HG03354 (cell line): ENCODE measurements around the gene INMT.

Experiments
- ATAC-seq: cut with Tn5 transposase; IDR thresholded peaks from one replicate; pipeline ENCODE4 v1.9.1; 2021; ENCODE audit warnings: mild to moderate bottlenecking; ENCODE audit not compliant: unreplicated experiment, poor library complexity, severe bottlenecking

Gene INMT

DNA sequence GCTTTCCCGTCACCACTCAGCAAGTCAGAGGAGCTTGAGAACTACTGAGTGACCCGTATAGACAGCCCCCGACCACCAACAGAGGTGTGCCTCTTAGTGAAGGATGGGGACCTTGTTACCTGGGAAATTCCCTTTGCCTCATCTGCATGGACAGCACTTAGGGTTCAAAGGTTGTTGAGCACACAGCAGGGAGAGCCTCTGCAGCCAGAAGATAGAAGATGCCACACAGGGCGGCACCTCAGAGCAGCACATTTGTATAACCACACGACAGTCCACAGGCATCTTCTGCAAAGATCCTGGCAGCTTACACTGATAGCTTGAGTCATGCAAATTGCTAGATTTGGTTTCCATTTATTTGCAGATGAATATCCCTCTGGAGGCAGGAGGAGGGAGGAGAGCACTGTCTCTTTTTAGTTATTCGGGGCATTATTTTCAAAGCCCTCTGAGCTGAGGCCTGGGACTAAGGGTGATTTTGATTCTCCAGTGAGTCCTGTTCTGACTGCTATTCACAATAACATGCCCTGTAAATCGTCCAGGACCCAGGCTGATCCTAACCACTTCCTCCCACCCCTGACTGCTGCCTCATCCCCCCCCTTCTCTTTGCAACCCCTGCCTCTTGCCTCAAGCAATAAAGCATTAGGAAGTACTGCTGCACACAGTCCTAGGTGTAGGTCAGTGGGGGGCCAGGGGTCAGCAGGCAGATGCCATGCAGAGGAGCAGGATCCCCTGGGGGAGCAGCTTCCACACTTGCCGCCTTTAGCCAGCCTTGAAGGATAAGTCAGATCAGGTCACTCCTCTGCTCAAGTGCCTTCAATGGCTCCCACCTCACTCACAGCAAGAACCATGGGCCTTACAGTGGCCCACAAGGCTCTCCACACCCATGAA is 24.6 kb upstream of the INMT start:
- ATAC-seq: peak; percentile 62

DNA sequence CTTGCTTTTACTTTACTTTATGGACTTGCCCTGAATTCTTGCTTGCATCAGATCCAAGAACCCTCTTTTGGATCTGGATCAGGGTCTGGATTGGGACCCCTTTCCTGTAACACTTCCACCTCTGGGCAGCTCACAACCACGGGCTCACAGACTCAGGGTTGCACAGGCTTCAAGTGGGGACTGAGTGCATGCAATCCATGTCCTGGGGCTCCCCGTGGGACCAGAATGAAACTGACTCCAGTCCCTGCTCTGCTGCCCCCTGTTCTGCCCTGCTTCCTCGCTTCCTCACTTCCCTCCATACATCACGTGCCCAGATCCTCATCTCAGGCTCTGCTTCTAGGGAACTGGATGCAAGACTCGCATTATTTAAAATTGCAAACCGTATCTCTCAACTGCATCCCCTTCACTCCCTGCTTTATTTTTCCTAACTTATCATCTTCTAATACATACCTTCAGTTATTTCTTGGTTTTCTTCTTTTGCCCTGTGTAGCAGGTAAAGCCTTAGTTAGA is 23.3 kb upstream of the INMT start:
- no peak for ATAC-seq

DNA sequence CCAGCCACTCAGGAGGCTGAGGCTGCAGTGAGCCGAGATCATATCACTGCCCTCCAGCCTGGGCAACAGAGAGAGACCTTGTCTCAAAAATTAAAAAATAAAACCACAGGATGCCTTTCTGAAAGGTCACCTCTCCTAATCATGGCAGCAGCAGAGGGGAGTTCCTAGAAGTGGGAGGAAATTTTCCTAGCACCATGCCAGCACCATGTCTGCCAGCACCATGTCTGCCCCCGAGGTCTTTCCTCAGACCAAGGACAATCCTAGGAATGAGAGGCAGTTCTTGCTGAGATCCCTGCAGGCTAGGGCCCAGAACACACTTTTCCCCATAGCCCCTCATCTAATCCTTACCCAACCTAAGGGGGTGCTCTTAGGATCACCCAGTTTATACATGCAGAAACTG is 22.3 kb upstream of the INMT start:
- ATAC-seq: no peak

DNA sequence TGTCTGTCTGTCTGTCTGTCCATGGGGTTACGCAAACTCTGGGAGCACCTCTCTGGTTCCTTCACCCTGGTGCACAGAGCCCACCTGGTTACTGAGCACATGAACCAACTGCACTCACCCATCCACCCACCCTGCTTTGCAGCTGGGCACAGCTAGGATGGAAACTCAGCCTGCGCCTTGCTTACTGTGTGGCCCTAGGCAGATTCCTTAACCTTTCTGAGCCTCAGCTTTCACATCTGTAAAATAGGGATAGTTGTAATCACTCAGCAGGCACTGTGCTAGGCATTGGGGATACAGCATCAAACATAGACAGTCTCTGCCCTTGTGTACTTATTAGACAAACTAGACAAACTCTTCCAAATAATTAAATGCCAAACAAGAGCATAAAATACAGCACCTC is 21.8 kb upstream of the INMT start:
- no peak for ATAC-seq

DNA sequence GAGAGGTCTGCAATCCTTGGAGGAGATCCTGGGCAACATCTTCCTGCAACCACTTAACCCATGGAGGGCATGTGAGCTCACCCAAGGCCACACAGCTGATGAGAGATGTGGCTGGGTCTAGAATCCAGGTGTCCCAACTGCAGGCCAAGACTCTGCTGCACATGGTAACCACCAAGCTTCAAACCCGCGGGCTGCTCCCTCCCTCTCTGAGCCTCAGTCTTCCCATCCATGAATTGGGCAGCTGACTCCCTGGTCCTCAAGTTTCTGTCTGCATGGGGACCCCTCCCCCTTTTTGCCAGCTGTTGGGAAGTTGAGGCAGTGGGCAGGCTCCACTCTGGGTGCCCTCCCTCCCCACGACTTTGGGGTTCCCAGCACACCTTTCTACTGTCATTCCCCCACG is 20.9 kb upstream of the INMT start:
- ATAC-seq: no peak

DNA sequence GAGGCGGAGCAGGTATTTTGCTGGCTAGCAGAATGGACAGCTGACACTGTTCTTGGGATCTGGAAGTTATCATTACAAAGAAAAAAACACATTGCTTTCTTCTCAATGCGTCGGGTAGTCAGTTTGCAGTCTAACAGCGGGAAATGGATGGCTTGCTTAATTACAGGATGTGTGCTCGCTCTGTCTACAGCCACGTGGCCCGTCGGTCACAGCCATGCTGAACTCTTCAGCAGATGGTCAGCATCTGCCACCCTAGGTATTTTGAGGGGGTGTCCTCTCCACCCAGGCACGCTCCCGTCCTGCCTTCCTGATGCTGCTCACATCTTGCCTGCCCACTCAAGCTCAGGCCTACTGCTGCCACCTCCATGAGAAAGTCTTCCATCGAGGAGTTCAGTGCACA is 20.4 kb upstream of the INMT start:
- no peak for ATAC-seq

DNA sequence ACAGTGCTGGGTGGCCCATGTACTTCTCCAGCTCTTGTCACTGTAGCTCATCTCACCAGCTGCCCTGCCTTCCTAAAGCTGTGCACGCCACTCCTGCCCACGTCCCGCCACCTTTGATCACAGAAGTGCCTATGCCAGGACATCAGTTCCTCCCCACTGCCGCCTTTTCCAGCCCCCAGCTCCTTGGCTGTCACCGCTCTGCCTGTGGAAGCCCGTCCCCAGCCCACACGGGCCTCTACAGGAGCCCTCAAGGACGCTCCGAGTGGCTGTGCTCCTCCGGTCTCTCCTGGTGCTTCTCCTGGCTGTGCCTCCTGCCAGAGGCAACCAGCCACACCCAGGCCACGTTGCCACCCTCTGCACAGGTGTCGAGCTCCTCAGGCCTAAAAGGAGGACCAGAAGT is 19.3 kb upstream of the INMT start:
- no peak for ATAC-seq

DNA sequence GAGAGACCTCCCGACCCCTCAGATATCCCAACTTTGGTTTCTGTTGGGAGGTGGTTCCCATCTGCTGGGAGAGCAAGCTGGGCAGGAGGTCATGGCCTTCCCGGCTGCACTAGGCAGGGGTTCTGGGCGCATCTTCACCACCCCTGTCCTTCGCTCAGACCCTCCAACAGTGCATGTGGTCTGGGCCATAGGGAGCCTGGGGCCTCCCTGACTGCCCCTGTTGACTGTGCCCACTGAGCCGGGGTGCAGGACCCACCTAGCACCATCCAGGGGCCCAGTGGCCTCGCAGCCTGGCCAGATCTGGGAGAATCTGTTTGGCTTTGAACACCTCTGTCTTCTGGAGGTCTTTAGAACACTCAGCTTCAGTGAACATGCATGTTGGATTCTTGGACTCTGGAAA is 18.7 kb upstream of the INMT start:
- no peak for ATAC-seq

DNA sequence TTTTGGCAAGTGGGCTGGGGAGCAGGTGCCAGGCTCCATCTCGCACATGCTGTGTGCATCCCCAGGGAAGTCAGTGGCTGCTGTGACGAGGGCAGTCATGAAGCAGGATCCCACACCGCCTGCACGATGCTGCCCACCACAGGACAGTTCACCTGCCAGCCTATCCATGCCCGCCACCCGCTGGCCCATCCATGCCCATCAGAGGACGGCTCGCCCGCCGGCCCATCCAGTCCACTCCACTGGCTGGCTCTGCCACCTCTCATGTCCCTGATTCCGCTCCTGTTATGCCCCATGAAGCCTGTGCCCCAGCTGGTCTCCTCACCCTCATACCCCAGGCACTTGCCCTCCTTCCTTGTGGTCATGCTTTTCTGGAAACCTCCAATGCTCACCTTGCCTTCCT is 18.2 kb upstream of the INMT start:
- no peak for ATAC-seq

DNA sequence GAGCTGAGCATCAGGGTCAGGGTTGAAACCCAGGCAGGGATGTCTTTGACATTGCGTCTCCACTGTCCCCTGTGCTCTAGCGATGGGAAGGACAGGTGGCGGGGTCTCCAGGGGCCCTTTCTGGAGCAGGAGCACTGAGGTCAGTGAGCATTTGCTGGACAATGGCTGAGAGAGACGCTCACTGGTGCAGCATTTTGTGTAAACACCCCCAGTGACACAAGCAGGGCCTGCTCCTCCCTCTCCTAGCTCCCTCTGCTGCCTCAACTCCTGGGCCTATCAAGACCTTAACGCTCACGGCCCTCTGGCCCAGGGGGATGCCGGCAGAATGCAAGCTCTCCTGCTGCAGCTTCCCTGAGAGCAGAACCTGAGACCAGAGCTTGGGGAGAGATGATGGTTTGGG is 17.4 kb upstream of the INMT start:
- no peak for ATAC-seq

DNA sequence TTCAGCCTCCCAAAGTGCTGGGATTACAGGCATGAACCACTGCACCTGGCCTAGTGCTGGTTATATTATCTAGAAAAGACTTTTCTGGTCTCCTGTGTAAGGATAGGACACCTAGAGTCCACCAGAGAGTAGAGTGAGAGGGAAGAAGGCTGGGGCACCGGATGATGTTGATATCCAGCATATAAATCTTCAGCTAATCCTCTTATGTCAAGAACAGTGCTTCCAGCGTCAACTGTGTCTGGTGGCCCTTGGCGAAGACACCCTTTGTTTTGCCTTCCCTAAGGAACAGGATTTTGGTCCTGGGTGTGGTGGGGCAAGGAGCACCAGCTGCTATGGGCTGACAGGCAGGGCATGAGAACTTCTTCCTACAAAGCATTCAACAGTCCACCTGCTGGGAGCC is 16.3 kb upstream of the INMT start:
- ATAC-seq: no peak

DNA sequence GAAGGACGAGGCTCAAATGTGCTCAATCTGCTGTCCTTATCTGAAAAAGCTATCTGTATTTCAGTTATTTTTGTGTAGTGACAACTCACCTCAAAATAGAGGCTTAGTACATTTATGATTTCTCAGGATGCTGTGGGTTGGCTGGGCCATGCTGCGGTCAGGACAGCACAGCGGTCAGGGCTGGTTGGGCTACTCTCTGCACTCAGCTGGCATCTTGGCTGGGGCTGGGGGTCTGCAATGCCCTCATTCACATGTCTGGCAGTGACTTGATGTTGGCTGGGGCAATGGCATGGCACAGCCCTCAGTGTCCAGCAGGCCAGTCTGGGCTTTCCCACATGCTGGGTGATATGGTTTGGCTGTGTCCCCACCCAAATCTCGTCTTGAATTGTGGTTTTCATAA is 15.6 kb upstream of the INMT start:
- ATAC-seq: no peak

DNA sequence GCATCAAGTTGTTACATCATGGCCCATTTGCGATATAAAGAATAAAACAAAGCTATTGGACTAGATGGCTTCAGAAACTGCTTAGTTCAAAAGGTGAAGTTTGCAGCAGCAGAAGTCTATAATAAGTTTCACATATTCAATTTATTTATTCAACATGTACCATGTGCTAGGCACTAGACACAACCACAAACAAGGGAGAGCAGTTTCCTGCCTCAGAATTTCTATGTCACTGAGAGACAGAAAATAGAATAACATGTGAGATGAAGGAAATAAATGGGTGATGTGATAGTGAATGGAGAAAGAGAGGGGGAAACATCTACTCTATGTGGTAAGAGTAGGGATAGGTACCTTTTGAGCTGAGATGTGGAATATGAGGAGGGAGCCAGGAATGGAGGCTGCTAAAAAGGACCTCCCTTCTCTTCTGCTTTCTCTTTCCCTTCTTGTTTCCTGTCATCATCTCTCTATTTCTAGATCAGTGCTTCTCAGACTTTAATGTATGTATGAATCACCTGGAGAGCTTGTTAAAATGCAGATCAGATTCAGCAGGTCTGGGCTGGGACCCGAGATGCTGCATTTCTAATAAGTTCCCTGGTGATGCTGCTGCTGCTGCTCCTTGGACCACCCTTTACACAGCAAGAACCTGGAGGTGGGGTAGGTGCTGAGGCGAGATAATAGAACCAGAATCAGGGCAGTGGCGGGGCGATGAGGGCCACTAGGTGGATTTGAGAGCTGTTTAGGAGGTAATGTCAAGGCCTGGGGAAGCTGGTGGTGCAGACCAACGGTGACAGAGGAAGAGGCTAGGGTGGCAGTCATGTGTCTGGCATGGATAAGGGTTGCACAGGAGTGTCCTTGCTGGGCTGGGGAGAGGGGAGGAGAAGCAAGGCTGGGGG is 13.7 kb upstream of the INMT start:
- no peak for ATAC-seq

DNA sequence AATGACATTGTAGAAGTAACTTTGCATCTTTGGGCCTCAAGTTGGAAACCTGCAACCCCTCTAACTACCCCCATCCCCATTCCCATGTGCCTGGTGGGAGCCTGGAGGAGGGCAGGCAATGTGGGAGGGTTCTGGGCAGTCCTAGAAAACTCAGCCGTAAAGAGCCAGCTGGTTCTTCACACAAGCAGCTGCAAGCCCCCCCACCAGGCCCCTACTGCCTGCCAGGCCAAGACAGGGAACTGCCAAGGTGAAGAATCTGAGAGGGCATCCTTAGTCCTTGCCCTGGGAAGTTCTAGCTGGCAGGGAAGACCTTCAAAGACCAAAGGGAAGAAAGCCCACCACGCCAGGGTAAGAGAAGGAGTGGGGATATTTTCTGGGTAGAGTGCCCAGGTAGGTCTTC is 12.2 kb upstream of the INMT start:
- ATAC-seq: no peak

DNA sequence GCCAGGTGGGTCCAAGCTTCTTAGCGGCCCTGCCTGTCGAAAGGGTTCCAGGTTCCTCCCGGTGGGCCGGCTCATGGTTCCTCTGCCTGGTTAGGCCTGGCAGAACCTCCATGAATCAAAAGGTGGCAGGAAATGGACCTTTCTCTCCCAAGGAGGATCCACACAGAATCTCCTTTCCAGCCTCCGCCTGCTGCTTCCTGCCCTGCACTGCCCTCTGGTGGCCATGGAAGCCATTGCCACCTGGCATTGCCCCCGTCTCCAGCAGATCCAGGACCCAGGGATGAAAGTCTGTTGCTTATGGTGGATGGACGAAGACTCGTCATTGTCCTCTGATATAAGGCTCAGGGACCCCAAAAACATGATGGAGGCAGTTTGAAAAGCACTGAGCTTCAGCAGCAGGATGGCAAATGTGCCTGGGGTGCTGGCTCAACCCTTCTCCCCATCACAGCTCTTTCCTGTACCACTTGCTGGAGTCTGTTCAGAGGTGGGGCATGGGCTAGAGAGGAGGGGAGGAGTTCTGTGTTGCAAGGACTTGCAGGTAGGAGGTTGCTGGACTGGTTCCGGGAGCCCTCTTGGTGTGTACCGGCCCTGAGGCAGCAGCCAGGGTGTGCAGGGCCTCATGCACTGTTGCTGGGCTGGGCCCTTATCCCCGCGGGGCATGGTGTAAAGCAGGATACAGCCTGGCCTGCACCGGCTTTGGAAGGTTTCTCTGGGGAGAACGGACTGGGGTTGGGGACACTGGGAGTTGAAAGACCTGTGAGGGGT is 11.3 kb upstream of the INMT start:
- ATAC-seq: peak; percentile 70

DNA sequence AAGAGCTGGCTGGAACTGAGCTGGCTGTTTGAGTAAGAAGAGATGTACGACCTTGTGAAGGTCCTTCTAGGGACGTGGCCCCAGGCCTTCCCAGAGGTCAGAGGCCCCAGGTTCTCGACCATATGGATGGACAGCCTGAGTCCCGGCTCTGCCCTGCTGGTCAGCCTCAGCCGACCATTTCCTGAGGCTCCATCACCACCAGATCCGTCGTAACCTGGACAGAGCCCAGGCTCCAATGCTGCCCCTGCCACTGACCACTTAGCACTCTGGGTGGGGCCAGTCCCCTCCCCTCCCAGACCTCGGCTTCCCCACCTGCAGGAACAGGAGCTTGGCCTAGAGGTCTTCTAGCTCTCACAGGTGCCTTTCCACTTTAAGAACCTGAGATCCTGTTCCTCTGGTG is 10.6 kb upstream of the INMT start:
- ATAC-seq: no peak

DNA sequence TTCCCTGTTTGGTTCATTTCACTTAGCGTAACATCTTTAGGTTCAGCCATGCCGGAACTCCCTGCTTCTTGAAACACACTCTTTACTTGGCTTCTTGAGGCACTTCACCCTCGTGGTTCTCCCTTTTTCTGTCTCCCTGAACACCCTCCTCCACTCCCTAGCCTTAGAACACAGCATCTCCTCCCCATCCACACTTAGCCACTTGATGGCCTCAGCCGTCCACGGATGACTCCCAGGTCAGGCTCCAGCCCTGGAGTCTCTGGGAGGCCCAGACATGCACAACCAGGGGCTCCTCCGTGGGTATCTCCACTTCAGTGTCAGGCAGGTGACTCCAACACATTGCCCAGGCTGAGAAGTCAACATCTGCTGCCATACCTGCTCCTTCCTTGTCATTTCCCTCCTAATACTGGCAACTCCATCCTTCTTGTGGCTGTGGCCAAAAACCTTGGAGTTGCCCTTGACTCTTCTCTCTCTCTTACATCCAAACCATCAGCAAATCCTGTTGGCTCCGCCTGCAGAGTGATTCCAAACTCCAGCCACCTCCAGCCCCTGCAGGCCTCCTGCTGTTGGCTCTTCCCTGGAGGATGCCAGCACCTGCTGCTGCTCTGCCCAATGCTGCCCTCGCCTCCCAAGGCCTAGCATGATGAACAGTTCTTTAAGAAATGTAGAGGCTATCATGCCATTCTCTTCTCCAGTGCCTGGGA is 8.4 kb upstream of the INMT start:
- no peak for ATAC-seq

DNA sequence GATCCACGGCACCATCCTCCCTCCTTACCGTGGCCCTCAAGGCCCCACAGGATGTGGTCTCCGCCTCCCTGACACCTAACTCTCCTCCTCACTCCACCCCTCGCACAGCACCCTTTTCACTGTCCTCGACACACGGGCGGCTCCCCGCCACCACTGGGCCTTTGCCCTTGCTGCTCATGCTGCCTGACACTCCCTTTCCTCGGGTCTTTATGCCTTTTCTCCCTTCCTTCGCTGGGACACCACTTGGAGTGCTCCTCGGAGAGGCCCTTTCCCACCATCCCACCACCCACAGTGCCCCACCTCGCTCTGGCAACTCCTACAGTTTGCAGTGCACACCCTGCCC is 7.9 kb upstream of the INMT start:
- ATAC-seq: no peak

DNA sequence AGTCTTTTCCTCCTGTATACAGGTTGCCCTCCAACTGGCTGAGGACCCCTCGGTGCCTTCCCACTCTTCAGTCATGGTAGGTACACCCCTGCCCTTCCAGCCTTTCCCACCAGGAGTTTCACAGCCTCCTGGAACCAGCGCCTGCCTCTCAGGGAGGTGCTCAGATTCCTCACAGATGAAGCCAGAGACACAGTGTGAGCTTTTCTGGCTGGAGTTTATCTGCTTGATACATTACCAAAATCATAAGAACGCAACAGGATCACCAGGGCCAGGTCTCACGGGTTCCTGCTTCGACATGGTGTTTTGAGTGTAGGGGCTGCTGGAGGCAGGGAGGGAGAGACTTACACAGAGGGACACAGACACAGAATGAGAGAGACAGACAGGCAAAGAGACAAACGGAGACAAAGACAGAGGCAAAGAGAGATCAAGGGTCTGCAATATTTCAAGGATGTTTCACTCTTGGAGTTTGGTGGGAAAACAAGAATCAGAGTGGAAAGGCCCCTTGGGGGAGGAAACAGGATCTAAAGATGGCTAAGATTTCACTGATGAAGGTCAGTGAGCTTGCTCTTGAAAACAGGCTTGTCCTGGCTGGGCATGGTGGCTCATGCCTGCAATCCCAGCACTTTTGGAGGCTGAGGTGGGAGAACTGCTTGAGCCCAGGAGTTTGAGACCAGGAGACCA is 6.5 kb upstream of the INMT start:
- no peak for ATAC-seq
